B cell (primary cell): ENCODE results near the gene SETDB1. TPM values are rescaled to one million over a fixed set of nuclear protein-coding genes. Genes with fewer than 3 reads are reported as not detected.

Source experiments
- ATAC-seq: fragments of 200-7000 bp; cut with Tn5 transposase; one replicate; pipeline ENCODE4 v1.10.0; 2021; ENCODE audit warnings: low read depth, mild to moderate bottlenecking, moderate number of reproducible peaks, moderate library complexity
- CTCF ChIA-PET: fragments of 350-600 bp; sonication (Branson Sonifier 250); formaldehyde crosslinking; loops from one replicate; lab custom pipeline; 2021; ENCODE audit warnings: antibody characterized with exemption, inconsistent platforms; lab: Charles Lee
- POLR2A ChIA-PET: fragments of 350-600 bp; sonication (Branson Sonifier 250); formaldehyde crosslinking; loops from one replicate; lab custom pipeline; 2021; ENCODE audit warnings: antibody characterized with exemption; lab: Charles Lee
- DNase-seq: peaks from one replicate; pipeline ENCODE4 v3.0.0; 2013
- H2AFZ ChIP-seq: 2 replicates; pipeline ENCODE4 v1.6.1; 2012; ENCODE audit warnings: mild to moderate bottlenecking, low read depth, low read length; ENCODE audit not compliant: insufficient read depth, poor library complexity, severe bottlenecking
- H3K27ac ChIP-seq, 2 donors: 1 replicate in 1 of 2; 2 replicates in 1 of 2; pipeline ENCODE4 v1.5.1; 2012 to 2013; ENCODE audit warnings: low read length in 2 of 2, mild to moderate bottlenecking in 2 of 2, moderate library complexity in 1 of 2
- H3K27me3 ChIP-seq, 4 experiments: fragments of 200-600 bp in 1 of 4; sonication (generic) in 1 of 4; replicated peaks in 1 of 4; 1 replicate in 2 of 4; 2 replicates in 2 of 4; pipeline versions ENCODE4 v1.6.1 to v1.7.0; 2013 to 2016; ENCODE audit warnings: low read length in 3 of 4, mild to moderate bottlenecking in 2 of 4, mixed read lengths in 1 of 4, moderate library complexity in 1 of 4; ENCODE audit not compliant: insufficient read depth in 4 of 4, control insufficient read depth in 3 of 4; ENCODE audit errors: control extremely low read depth in 1 of 4
- H3K36me3 ChIP-seq, 2 experiments: replicated peaks in 1 of 2; 1 replicate in 1 of 2; 2 replicates in 1 of 2; pipeline versions ENCODE4 v1.6.1 to v1.7.1; 2013; ENCODE audit warnings: low read length in 1 of 2; ENCODE audit not compliant: insufficient read depth in 2 of 2, control insufficient read depth in 1 of 2; ENCODE audit errors: control extremely low read depth in 1 of 2, extremely low read depth in 1 of 2
- H3K4me1 ChIP-seq, 2 donors: fragments of 200-600 bp in 1 of 2; sonication (generic) in 1 of 2; 1 replicate in 1 of 2; 2 replicates in 1 of 2; pipeline versions ENCODE4 v1.5.1 to v1.6.1; 2013 to 2017; ENCODE audit warnings: low read length in 2 of 2; ENCODE audit not compliant: control insufficient read depth in 2 of 2, insufficient read depth in 2 of 2
- H3K4me2 ChIP-seq: replicated peaks from 2 replicates; pipeline ENCODE3; 2012; ENCODE audit warnings: mild to moderate bottlenecking, low read depth, low read length; ENCODE audit not compliant: poor library complexity, severe bottlenecking
- H3K4me3 ChIP-seq, 5 experiments: fragments of 200-600 bp in 1 of 5; sonication (generic) in 1 of 5; 1 replicate in 3 of 5; 2 replicates in 2 of 5; pipeline versions ENCODE4 v1.5.1 to v1.7.0; 2011 to 2016; ENCODE audit warnings: low read length in 4 of 5, mild to moderate bottlenecking in 4 of 5, low read depth in 2 of 5, control low read depth in 1 of 5, moderate library complexity in 1 of 5; ENCODE audit not compliant: insufficient read depth in 1 of 5; ENCODE audit errors: control extremely low read depth in 1 of 5, extremely low read depth in 1 of 5
- H3K79me2 ChIP-seq: fragments of 200-600 bp; sonication (generic); one replicate; pipeline ENCODE4 v1.6.0; 2016; ENCODE audit warnings: low read length; ENCODE audit not compliant: control insufficient read depth, insufficient read depth
- H3K9ac ChIP-seq: fragments of 200-600 bp; sonication (generic); 2 replicates; pipeline ENCODE4 v1.6.1; 2017; ENCODE audit warnings: mild to moderate bottlenecking, low read length, moderate library complexity
- H3K9me3 ChIP-seq, 3 donors: one replicate each; pipeline versions ENCODE4 v1.6.1 to v1.7.1; 2013; ENCODE audit warnings: low read length in 2 of 3; ENCODE audit not compliant: control insufficient read depth in 2 of 3, insufficient read depth in 1 of 3; ENCODE audit errors: control extremely low read depth in 1 of 3
- H4K20me1 ChIP-seq: 2 replicates; pipeline ENCODE4 v1.6.0; 2012; ENCODE audit warnings: mild to moderate bottlenecking, low read length; ENCODE audit not compliant: insufficient read depth, control insufficient read depth, poor library complexity, severe bottlenecking
- H3K27ac Mint-ChIP-seq: one replicate; pipeline ENCODE4 v1.8.0; 2021; ENCODE audit warnings: mixed read lengths
- H3K27me3 Mint-ChIP-seq: one replicate; pipeline ENCODE4 v1.8.0; 2021; ENCODE audit warnings: mixed read lengths
- H3K4me1 Mint-ChIP-seq: one replicate; pipeline ENCODE4 v1.8.0; 2021; ENCODE audit warnings: mixed read lengths
- H3K4me3 Mint-ChIP-seq: one replicate; pipeline ENCODE4 v1.8.0; 2021; ENCODE audit warnings: mixed read lengths
- H3K9me3 Mint-ChIP-seq: one replicate; pipeline ENCODE4 v1.8.0; 2022; ENCODE audit warnings: mixed read lengths; ENCODE audit not compliant: insufficient read depth
- CTCF ChIP-seq: fragments of 200-600 bp; IDR thresholded peaks from one replicate; pipeline ENCODE4 v1.8.0; 2022; ENCODE audit warnings: antibody characterized with exemption, mild to moderate bottlenecking
- EZH2 ChIP-seq: IDR thresholded peaks from 2 replicates; pipeline ENCODE4 v1.6.1; 2012; ENCODE audit warnings: borderline replicate concordance, low read depth, mild to moderate bottlenecking, moderate library complexity, low read length; ENCODE audit not compliant: insufficient read depth, poor library complexity, severe bottlenecking
- WGBS: methylation state at CpG from one replicate; pipeline ENCODE4 v1.1.5; 2013; ENCODE audit warnings: missing lambda C conversion rate; ENCODE audit not compliant: insufficient coverage; 5-methylcytosine and 5-hydroxymethylcytosine counted together
- intact Hi-C: fragments of 100-400 bp; cut with micrococcal nuclease; formaldehyde crosslinking; loops from one replicate; pipeline ENCODE4 v1.10.0; 2022
- polyA plus RNA-seq: library from polyadenylated mRNA; depleted of rRNA; stranded (reverse); fragments of >200 nt; gene quantifications from 2 replicates; pipeline ENCODE4 v1.2.3, GENCODE V29; 2012
- total RNA-seq, 2 donors: library from RNA; stranded (reverse); fragments of 120-200 nt in 1 of 2; gene quantifications; 1 replicate in 1 of 2; 2 replicates in 1 of 2; pipeline versions ENCODE4 v1.2.3 to v1.2.4, GENCODE V29; 2013 to 2022

SETDB1 gene
- total and polyA plus RNA-seq, 2 donors (not counting 1 experiment from before 2014, with no cell fraction given) = 57.4 to 115 TPM

GRCh38 chr1:151002051-151002450 is 75.9 kb downstream of the SETDB1 start:
- ChIA-PET POLR2A (no interaction called here), CTCF (interaction anchor here (1.2 to 1.8 kb wide), 3 partner anchors 9 to 23 kb away, joined by 3 to 6 read pairs (median 5); no protein-coding TSS in a partner anchor)
- H4K20me1 ChIP-seq = no peaks in the 10 kb centered on the region
- no peak overlapping the region for H3K4me3 Mint-ChIP-seq
- H3K4me3 ChIP-seq = no peak overlapping the region
- intact Hi-C loops = no loop called here
- no peak overlapping the region for H2AFZ ChIP-seq
- ATAC-seq = no peak
- H3K4me2 ChIP-seq = no peak overlapping the region
- WGBS = 89% methylated on average over 3 of the region's 3 CpGs
- TF ChIP-seq EZH2 = no peak
- TF ChIP-seq CTCF = no peak
- H3K9ac ChIP-seq = no peak overlapping the region
- no peak for DNase-seq
- peaks cover 22 to 39% of the 10 kb centered on the region in 2 donors for H3K4me1 ChIP-seq
- H3K27me3 Mint-ChIP-seq = no peaks in the 10 kb centered on the region
- H3K79me2 ChIP-seq = peaks cover 18% of the 10 kb centered on the region
- peaks cover 39% of the 10 kb centered on the region for H3K4me1 Mint-ChIP-seq
- H3K27me3 ChIP-seq = no peaks in the 10 kb centered on the region
- no peak overlapping the region for H3K27ac ChIP-seq
- no peak overlapping the region for H3K27ac Mint-ChIP-seq
- no peaks in the 10 kb centered on the region for H3K9me3 ChIP-seq
- no peaks in the 10 kb centered on the region for H3K9me3 Mint-ChIP-seq
- peaks cover 3 to 12% of the 10 kb centered on the region in 2 experiments for H3K36me3 ChIP-seq

GRCh38 chr1:151002611-151003010 is 76.4 kb downstream of the SETDB1 start:
- no peak overlapping the region for H3K27ac ChIP-seq
- no peaks in the 10 kb centered on the region for H3K27me3 ChIP-seq
- TF ChIP-seq EZH2 (no peak), CTCF (no peak)
- H4K20me1 ChIP-seq = no peaks in the 10 kb centered on the region
- H3K4me1 Mint-ChIP-seq = peaks cover 43% of the 10 kb centered on the region
- H2AFZ ChIP-seq = no peak overlapping the region
- H3K4me3 ChIP-seq = peak overlapping the region in 1 of 5 experiments; percentile 52
- no peaks in the 10 kb centered on the region for H3K27me3 Mint-ChIP-seq
- CTCF ChIA-PET = interaction anchor here (0.7 to 1.8 kb wide), 2 partner anchors 21 to 22 kb away, joined by 3 to 6 read pairs; partner anchors contain the start of gene ANXA9
- H3K9me3 Mint-ChIP-seq = no peaks in the 10 kb centered on the region
- no peak for ATAC-seq
- no peaks in the 10 kb centered on the region for H3K9me3 ChIP-seq
- DNase-seq = no peak
- no peak overlapping the region for H3K9ac ChIP-seq
- peaks cover 18% of the 10 kb centered on the region for H3K79me2 ChIP-seq
- POLR2A ChIA-PET = no interaction called here
- no peak overlapping the region for H3K4me2 ChIP-seq
- no peak overlapping the region for H3K27ac Mint-ChIP-seq
- H3K36me3 ChIP-seq = peaks cover under 1 to 7% of the 10 kb centered on the region in 2 experiments
- H3K4me1 ChIP-seq = peaks cover 28 to 45% of the 10 kb centered on the region in 2 donors
- 100% methylated on average over 2 of the region's 2 CpGs for WGBS
- no peak overlapping the region for H3K4me3 Mint-ChIP-seq
- intact Hi-C loops = no loop called here
